Measurements from ENCODE around the gene LARGE2. TPM values are rescaled to one million over a fixed set of nuclear protein-coding genes. Genes with fewer than 3 reads are reported as not detected.
A peak's percentile ranks its signal among the peaks of the same experiment; 100 is the strongest.

LARGE2 gene
- total and polyA plus RNA-seq, 9 of the 15 experiments (the other 6 are each of a cell fraction or from before 2014, with no cell fraction given), result 0.56 to 14.1 (median 6.6) TPM

- TF ChIP-seq ARID4B (CRISPR knock-in tag; IDR thresholded peaks at IDR 0.05), result no peak
- no peak for TF ChIP-seq PHTF2 (CRISPR knock-in tag; IDR thresholded peaks at IDR 0.05)
These were observed 37.4 kb downstream of the LARGE2 start (continued) for GRCh38 chr11:45959851-45960250.

DNA sequence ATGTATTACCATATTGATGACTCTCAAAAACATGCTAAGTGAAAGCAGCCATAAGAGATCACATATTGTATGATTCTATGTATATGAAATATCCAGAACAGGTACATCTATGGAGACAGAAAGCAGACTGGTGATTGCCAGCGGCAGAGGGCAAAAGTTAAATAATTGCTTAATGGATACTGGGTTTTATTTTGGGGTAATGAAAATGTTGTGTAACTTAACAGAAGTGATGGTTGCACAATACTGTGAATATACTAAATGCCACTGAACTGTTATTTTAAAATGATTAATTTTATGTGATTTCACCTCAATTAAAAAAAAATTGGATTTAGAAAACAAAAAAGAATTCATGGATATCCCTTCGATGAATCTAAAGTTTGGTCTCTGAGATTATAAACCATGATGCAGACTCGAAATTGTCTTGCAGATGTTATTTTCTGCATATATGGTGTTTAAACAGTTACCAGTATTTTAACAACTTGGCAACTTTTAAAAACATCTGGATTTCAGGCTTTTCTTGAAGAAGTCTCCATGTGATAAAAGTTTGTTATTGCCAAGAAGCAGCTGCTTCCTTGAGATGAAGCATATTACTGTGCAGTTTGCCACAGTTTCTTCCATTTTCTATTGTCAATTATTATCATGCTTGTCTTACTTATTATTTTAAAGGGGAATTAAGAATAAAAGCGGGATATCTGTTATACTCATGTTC is 38.1 kb downstream of the LARGE2 start:
- no peak overlapping the region for H3K4me3 ChIP-seq
- ChIA-PET CTCF (ENCODE audit: low intra/inter-chr PET ratio) (no interaction called here), POLR2A (interaction anchor here (0.7 to 1.4 kb wide), 2 partner anchors 10 to 41 kb away, joined by 3 to 4 read pairs; no protein-coding TSS in a partner anchor)
- intact Hi-C loops (cut with micrococcal nuclease) (no loop called here), in situ Hi-C loops (cut with MboI) (no loop called here)
- H2AFZ ChIP-seq (ENCODE audit: low read depth, low read length), result no peak overlapping the region
- no peaks in the 10 kb centered on the region for H4K20me1 ChIP-seq (replicated peaks; ENCODE audit: control insufficient read depth, insufficient read depth, low read length)
- H3K4me2 ChIP-seq (ENCODE audit: insufficient read depth, low read length), result no peak overlapping the region
- WGBS (ENCODE audit: insufficient coverage, low coverage, missing lambda C conversion rate), result 54% methylated on average over 4 of the region's 4 CpGs
- no peak overlapping the region for H3K27ac ChIP-seq (ENCODE audit: extremely low read depth, low read depth, low read length)
- no peak for TF ChIP-seq ZNF165 (CRISPR knock-in tag; IDR thresholded peaks at IDR 0.05; ENCODE audit: borderline replicate concordance)
- TF ChIP-seq CEBPB (tag; IDR thresholded peaks at IDR 0.05), result peak; percentile 65
- TF ChIP-seq RBM22 (IDR thresholded peaks at IDR 0.05; ENCODE audit: low read depth, low read length, poor library complexity, severe bottlenecking), result no peak
- TF ChIP-seq ZNF121 (CRISPR knock-in tag; conservative IDR thresholded peaks at IDR 0.05), result no peak
- no peak for TF ChIP-seq CEBPG (CRISPR knock-in tag; IDR thresholded peaks at IDR 0.05)
- peak; percentile 57 to 73 for TF ChIP-seq CEBPG (tag; conservative IDR thresholded peaks at IDR 0.05 in 1 of 2, IDR thresholded peaks at IDR 0.05 in 1 of 2)
- no peak for TF ChIP-seq ASH1L (IDR thresholded peaks at IDR 0.05; ENCODE audit: borderline replicate concordance, low read depth, partially characterized antibody)
- TF ChIP-seq USF2 (CRISPR knock-in tag; IDR thresholded peaks at IDR 0.05), result no peak
- peaks cover 3% of the 10 kb centered on the region in 2 experiments; a peak in 3 of 5 replicates for H3K4me1 ChIP-seq (replicated peaks in 1 of 2; ENCODE audit: control insufficient read depth in 2 of 2, insufficient read depth in 2 of 2, low read length in 2 of 2)
- no peaks in the 10 kb centered on the region for H3K79me2 ChIP-seq (ENCODE audit: control insufficient read depth, insufficient read depth, low read length)
- H3K9me3 ChIP-seq (replicated peaks; ENCODE audit: control insufficient read depth, insufficient read depth, low read depth, low read length), result no peaks in the 10 kb centered on the region
- H3K27me3 ChIP-seq (ENCODE audit: control insufficient read depth in 2 of 2, insufficient read depth in 2 of 2, low read length in 2 of 2), result no peaks in the 10 kb centered on the region
- H3K9me1 ChIP-seq (ENCODE audit: control insufficient read depth, insufficient read depth, low read length), result no peaks in the 10 kb centered on the region
- ATAC-seq (no peak), DNase-seq (ENCODE audit: extremely low read depth in 1 of 4, low spot score in 3 of 4) (no peak), FAIRE-seq (no peak)
- no TSS peak for BruUV-seq (replicated peaks)
- peaks cover 22% of the 10 kb centered on the region; the same call in 2 of the 3 replicates for H3K36me3 ChIP-seq (ENCODE audit: control insufficient read depth, insufficient read depth, low read length)
- H3K9ac ChIP-seq (ENCODE audit: insufficient read depth in 1 of 2, low read depth in 2 of 2, low read length in 2 of 2), result no peak overlapping the region

Measured in K562 (cell line).